HepG2 (cell line): ENCODE measurements around the gene FXYD5. TPM values are rescaled to one million over a fixed set of nuclear protein-coding genes. Genes with fewer than 3 reads are reported as not detected.
A peak's percentile ranks its signal among the peaks of the same experiment; 100 is the strongest.

Experiments used
- ATF7 ChIP-seq, 2 experiments: fragments of 450-650 bp in 1 of 2; sonication (generic) in 1 of 2; formaldehyde crosslinking in 1 of 2; IDR thresholded peaks; 2 replicates each; pipeline versions ENCODE4 v1.4.0 to v1.6.1; 2016 to 2020; ENCODE audit warnings: antibody characterized with exemption in 1 of 2, mild to moderate bottlenecking in 1 of 2, missing genetic modification reagents in 1 of 2
- FOXK1 ChIP-seq: sonication (generic); formaldehyde crosslinking; IDR thresholded peaks from 2 replicates; pipeline ENCODE4 v1.4.0; 2020; ENCODE audit warnings: low read depth, missing genetic modification reagents, borderline replicate concordance
- FOXO1 ChIP-seq: sonication (generic); formaldehyde crosslinking; IDR thresholded peaks from 2 replicates; pipeline ENCODE4 v1.4.0; 2020; ENCODE audit warnings: missing genetic modification reagents
- HDAC1 ChIP-seq: sonication (generic); formaldehyde crosslinking; IDR thresholded peaks from 2 replicates; pipeline ENCODE4 v1.5.1; 2020; ENCODE audit warnings: mild to moderate bottlenecking, missing genetic modification reagents
- KLF13 ChIP-seq: sonication (generic); formaldehyde crosslinking; IDR thresholded peaks from 2 replicates; pipeline ENCODE4 v1.4.0; 2020; ENCODE audit warnings: mild to moderate bottlenecking, missing genetic modification reagents
- NAIF1 ChIP-seq: sonication (generic); formaldehyde crosslinking; IDR thresholded peaks from 2 replicates; pipeline ENCODE4 v1.5.0; 2020; ENCODE audit warnings: mild to moderate bottlenecking, missing genetic modification reagents, borderline replicate concordance
- NCOA1 ChIP-seq: sonication (generic); formaldehyde crosslinking; IDR thresholded peaks from 2 replicates; pipeline ENCODE4 v1.9.0; 2021; ENCODE audit warnings: missing genetic modification reagents
- NFATC3 ChIP-seq: sonication (generic); formaldehyde crosslinking; IDR thresholded peaks from 2 replicates; pipeline ENCODE4 v1.5.1; 2020; ENCODE audit warnings: mild to moderate bottlenecking, missing genetic modification reagents
- PAX8 ChIP-seq: sonication (generic); formaldehyde crosslinking; IDR thresholded peaks from 2 replicates; pipeline ENCODE4 v1.8.0; 2022; ENCODE audit warnings: mild to moderate bottlenecking, missing genetic modification reagents, borderline replicate concordance
- RFXAP ChIP-seq: sonication (generic); formaldehyde crosslinking; IDR thresholded peaks from 2 replicates; pipeline ENCODE4 v1.4.0; 2020; ENCODE audit warnings: missing genetic modification reagents, borderline replicate concordance
- RORA ChIP-seq: sonication (generic); formaldehyde crosslinking; IDR thresholded peaks from 2 replicates; pipeline ENCODE4 v1.5.0; 2020; ENCODE audit warnings: mild to moderate bottlenecking, missing genetic modification reagents, moderate library complexity
- SNAPC2 ChIP-seq: sonication (generic); formaldehyde crosslinking; IDR thresholded peaks from 2 replicates; pipeline ENCODE4 v1.8.1; 2022; ENCODE audit warnings: mild to moderate bottlenecking, missing genetic modification reagents
- SOX13 ChIP-seq, 3 experiments: fragments of 450-650 bp in 1 of 3; sonication (generic) in 1 of 3; formaldehyde crosslinking in 1 of 3; IDR thresholded peaks in 2 of 3; conservative IDR thresholded peaks in 1 of 3; 2 replicates each; pipeline versions ENCODE4 v1.5.0 to v1.6.1; 2016 to 2020; ENCODE audit warnings: antibody characterized with exemption in 1 of 3, mild to moderate bottlenecking in 1 of 3, missing compliant biosample characterization in 1 of 3, missing genetic modification reagents in 1 of 3, moderate library complexity in 1 of 3
- ZC3H13 ChIP-seq: sonication (generic); formaldehyde crosslinking; IDR thresholded peaks from 2 replicates; pipeline ENCODE4 v1.8.1; 2023; ENCODE audit warnings: mild to moderate bottlenecking, missing genetic modification reagents, moderate library complexity
- ZKSCAN8 ChIP-seq: IDR thresholded peaks from 2 replicates; pipeline ENCODE4 v1.6.1; 2016; ENCODE audit warnings: borderline replicate concordance, missing genetic modification reagents, missing compliant biosample characterization
- ZNF20 ChIP-seq: sonication (generic); formaldehyde crosslinking; IDR thresholded peaks from 2 replicates; pipeline ENCODE4 v1.4.0; 2020; ENCODE audit warnings: mild to moderate bottlenecking, moderate library complexity, missing genetic modification reagents
- ZNF205 ChIP-seq: IDR thresholded peaks from 2 replicates; pipeline ENCODE4 v1.6.1; 2018; ENCODE audit warnings: missing biosample characterization, missing genetic modification reagents
- ZNF460 ChIP-seq: sonication (generic); formaldehyde crosslinking; IDR thresholded peaks from 2 replicates; pipeline ENCODE4 v1.5.1; 2020; ENCODE audit warnings: missing genetic modification reagents, mild to moderate bottlenecking, borderline replicate concordance
- ZNF567 ChIP-seq: sonication (generic); formaldehyde crosslinking; IDR thresholded peaks from 2 replicates; pipeline ENCODE4 v1.8.1; 2023; ENCODE audit warnings: mild to moderate bottlenecking, missing genetic modification reagents, borderline replicate concordance
- ZNF572 ChIP-seq: sonication (generic); formaldehyde crosslinking; IDR thresholded peaks from 2 replicates; pipeline ENCODE4 v1.5.1; 2020; ENCODE audit warnings: mild to moderate bottlenecking, missing genetic modification reagents
- ZNF605 ChIP-seq: sonication (generic); formaldehyde crosslinking; IDR thresholded peaks from 2 replicates; pipeline ENCODE4 v1.8.0; 2022; ENCODE audit warnings: mild to moderate bottlenecking, missing genetic modification reagents
- ZNF782 ChIP-seq: sonication (generic); formaldehyde crosslinking; IDR thresholded peaks from 2 replicates; pipeline ENCODE4 v1.4.0; 2020; ENCODE audit warnings: missing genetic modification reagents, mild to moderate bottlenecking, borderline replicate concordance
- ZNF891 ChIP-seq: sonication (generic); formaldehyde crosslinking; IDR thresholded peaks from 2 replicates; pipeline ENCODE4 v1.5.0; 2020; ENCODE audit warnings: mild to moderate bottlenecking, missing genetic modification reagents
- polyA plus RNA-seq, 8 experiments: library from polyadenylated mRNA; depleted of rRNA in 3 of 8; stranded (reverse) in 7 of 8; unstranded in 1 of 8; fragments of >200 nt; fragmentation: Illumina TruSeq in 4 of 8; extraction: Trizol in 4 of 8; gene quantifications; 2 replicates each; pipeline versions ENCODE4 v1.2.1 to v1.2.3, GENCODE V29; 2011 to 2016; ENCODE audit warnings: low read depth in 4 of 8, missing spikeins in 1 of 8, mixed read lengths in 1 of 8; ENCODE audit not compliant: insufficient read depth in 1 of 8
- total RNA-seq, 5 experiments: library from RNA; depleted of rRNA; stranded (reverse); fragments of >200 nt; fragmentation: Illumina TruSeq; extraction: Trizol; gene quantifications; 2 replicates each; pipeline ENCODE4 v1.2.3, GENCODE V29; 2016; ENCODE audit warnings: low read depth in 1 of 5
- TF ChIP-seq, protein P1 (sequence below): sonication (generic); formaldehyde crosslinking; IDR thresholded peaks from 2 replicates; pipeline ENCODE4 v1.5.0; 2020; ENCODE audit warnings: missing genetic modification reagents, mild to moderate bottlenecking, borderline replicate concordance
- TF ChIP-seq, protein P2 (sequence below): sonication (generic); formaldehyde crosslinking; IDR thresholded peaks from 2 replicates; pipeline ENCODE4 v1.8.0; 2022; ENCODE audit warnings: missing genetic modification reagents, mild to moderate bottlenecking, borderline replicate concordance
- TF ChIP-seq, protein P3 (sequence below): fragments of 450-650 bp; IDR thresholded peaks from 2 replicates; pipeline ENCODE4 v1.6.1; 2016

Gene FXYD5
- total and polyA plus RNA-seq, 2 of the 13 experiments (the other 11 are each of a cell fraction or from before 2014, with no cell fraction given), result 0.65 TPM; not detected in 1

DNA sequence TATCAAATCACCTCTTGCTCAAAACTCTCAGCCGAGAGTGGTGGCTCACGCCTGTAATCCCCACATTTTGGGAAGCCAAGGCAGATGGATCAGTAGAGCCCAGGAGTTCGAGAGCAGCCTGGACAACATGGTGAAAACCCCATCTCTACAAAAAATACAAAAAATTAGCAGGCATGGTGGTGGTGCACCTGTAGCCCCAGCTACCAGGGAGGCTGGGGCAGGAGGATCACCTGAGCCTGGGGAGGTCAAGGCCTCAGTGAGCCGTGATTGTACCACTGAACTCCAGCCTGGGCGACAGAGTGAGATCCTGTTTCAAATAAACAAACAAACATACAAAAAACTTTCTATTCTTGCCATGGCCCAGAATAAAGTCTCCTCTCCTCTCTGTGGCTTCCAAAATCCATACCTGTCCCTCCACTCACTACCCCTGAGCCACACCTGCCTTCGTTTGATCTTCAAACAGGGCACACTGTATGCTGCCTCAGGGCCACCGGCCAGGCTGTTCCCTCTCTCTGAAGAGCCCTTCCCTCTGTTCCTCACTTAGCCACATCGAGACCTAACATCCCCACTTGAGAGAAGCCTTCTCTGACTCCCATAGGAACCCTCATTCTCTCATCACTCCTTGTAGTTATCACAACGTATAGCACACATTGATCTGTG is 26.0 kb upstream of the FXYD5 start (continued):
- TF ChIP-seq SNAPC2 (CRISPR knock-in tag) (no peak), ATF7 (IDR thresholded peaks at IDR 0.05) (no peak), ATF7 (CRISPR knock-in tag; IDR thresholded peaks at IDR 0.05) (no peak), ZKSCAN8 (no peak), ZNF460 (CRISPR knock-in tag) (no peak), ZNF205 (CRISPR knock-in tag) (no peak), ZNF891 (CRISPR knock-in tag) (no peak), ZNF572 (CRISPR knock-in tag) (no peak), FOXO1 (CRISPR knock-in tag) (no peak), ZNF567 (CRISPR knock-in tag) (no peak), ZC3H13 (no peak), ZNF782 (CRISPR knock-in tag) (no peak), RFXAP (CRISPR knock-in tag) (no peak), RORA (CRISPR knock-in tag) (no peak), NCOA1 (CRISPR knock-in tag) (no peak), NFATC3 (CRISPR knock-in tag) (no peak), SOX13 (IDR thresholded peaks at IDR 0.05) (no peak), SOX13 (CRISPR knock-in tag; conservative IDR thresholded peaks at IDR 0.05 in 1 of 2, IDR thresholded peaks at IDR 0.05 in 1 of 2) (no peak), KLF13 (CRISPR knock-in tag) (no peak), ZNF20 (CRISPR knock-in tag) (no peak), HDAC1 (0 out of 2 replicates have a peak, but pooled peaks have one; percentile 20), ZNF605 (CRISPR knock-in tag) (no peak), NAIF1 (CRISPR knock-in tag) (no peak), PAX8 (no peak), FOXK1 (CRISPR knock-in tag) (no peak)
- TF ChIP-seq, protein P1, sequence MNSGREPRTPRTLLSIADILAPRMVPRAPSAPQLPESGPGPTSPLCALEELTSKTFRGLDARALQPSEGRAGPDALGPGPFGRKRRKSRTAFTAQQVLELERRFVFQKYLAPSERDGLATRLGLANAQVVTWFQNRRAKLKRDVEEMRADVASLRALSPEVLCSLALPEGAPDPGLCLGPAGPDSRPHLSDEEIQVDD (CRISPR knock-in tag), result no peak
- TF ChIP-seq, protein P2, sequence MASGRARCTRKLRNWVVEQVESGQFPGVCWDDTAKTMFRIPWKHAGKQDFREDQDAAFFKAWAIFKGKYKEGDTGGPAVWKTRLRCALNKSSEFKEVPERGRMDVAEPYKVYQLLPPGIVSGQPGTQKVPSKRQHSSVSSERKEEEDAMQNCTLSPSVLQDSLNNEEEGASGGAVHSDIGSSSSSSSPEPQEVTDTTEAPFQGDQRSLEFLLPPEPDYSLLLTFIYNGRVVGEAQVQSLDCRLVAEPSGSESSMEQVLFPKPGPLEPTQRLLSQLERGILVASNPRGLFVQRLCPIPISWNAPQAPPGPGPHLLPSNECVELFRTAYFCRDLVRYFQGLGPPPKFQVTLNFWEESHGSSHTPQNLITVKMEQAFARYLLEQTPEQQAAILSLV (CRISPR knock-in tag), result 0 out of 2 replicates have a peak, but pooled peaks have one; percentile 51
- TF ChIP-seq, protein P3, sequence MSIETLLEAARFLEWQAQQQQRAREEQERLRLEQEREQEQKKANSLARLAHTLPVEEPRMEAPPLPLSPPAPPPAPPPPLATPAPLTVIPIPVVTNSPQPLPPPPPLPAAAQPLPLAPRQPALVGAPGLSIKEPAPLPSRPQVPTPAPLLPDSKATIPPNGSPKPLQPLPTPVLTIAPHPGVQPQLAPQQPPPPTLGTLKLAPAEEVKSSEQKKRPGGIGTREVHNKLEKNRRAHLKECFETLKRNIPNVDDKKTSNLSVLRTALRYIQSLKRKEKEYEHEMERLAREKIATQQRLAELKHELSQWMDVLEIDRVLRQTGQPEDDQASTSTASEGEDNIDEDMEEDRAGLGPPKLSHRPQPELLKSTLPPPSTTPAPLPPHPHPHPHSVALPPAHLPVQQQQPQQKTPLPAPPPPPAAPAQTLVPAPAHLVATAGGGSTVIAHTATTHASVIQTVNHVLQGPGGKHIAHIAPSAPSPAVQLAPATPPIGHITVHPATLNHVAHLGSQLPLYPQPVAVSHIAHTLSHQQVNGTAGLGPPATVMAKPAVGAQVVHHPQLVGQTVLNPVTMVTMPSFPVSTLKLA, result no peak
